Ectodermal cell (in vitro differentiated cells): Measurements from ENCODE around the gene ITPRIP.

Experiments
- H3K27ac ChIP-seq: 2 replicates; pipeline ENCODE4 v1.7.0; 2013; ENCODE audit warnings: mild to moderate bottlenecking, low read depth, low read length; ENCODE audit not compliant: insufficient read depth, poor library complexity, severe bottlenecking
- H3K27me3 ChIP-seq: 2 replicates; pipeline ENCODE4 v1.7.0; 2013; ENCODE audit warnings: mild to moderate bottlenecking, low read length; ENCODE audit not compliant: insufficient read depth, control insufficient read depth, poor library complexity, severe bottlenecking
- H3K36me3 ChIP-seq: one replicate; pipeline ENCODE4 v1.7.0; 2013; ENCODE audit warnings: low read length; ENCODE audit not compliant: control insufficient read depth, insufficient read depth
- H3K4me1 ChIP-seq: one replicate; pipeline ENCODE4 v1.7.0; 2013; ENCODE audit warnings: low read length; ENCODE audit not compliant: control insufficient read depth, insufficient read depth
- H3K4me3 ChIP-seq: 2 replicates; pipeline ENCODE4 v1.7.0; 2013; ENCODE audit warnings: low read depth, low read length, control low read depth; ENCODE audit not compliant: insufficient read depth
- H3K9me3 ChIP-seq: 2 replicates; pipeline ENCODE4 v1.7.0; 2013; ENCODE audit warnings: mild to moderate bottlenecking, low read length, moderate library complexity; ENCODE audit not compliant: control insufficient read depth
- WGBS, 2 experiments: methylation state at CpG; one replicate each; pipeline ENCODE4 v1.1.7; 2013; ENCODE audit warnings: missing lambda C conversion rate in 2 of 2; 5-methylcytosine and 5-hydroxymethylcytosine counted together

The ITPRIP gene

GRCh38 chr10:104342941-104343411 lies 4.7 kb upstream of the ITPRIP start:
- Histone ChIP-seq H3K27ac (no peak overlapping the region), H3K9me3 (no peaks in the 10 kb centered on the region), H3K4me1 (no peaks in the 10 kb centered on the region), H3K27me3 (peaks cover 23% of the 10 kb centered on the region), H3K4me3 (no peak overlapping the region), H3K36me3 (no peaks in the 10 kb centered on the region)
- 66% methylated on average over 3 of the region's 3 CpGs for WGBS, 2 experiments

- peaks cover 38% of the 10 kb centered on the region for H3K27me3 ChIP-seq
- H3K4me3 ChIP-seq: no peak overlapping the region
- no peaks in the 10 kb centered on the region for H3K36me3 ChIP-seq
- no peaks in the 10 kb centered on the region for H3K9me3 ChIP-seq
- peaks cover 3% of the 10 kb centered on the region for H3K4me1 ChIP-seq
- no peak overlapping the region for H3K27ac ChIP-seq
- WGBS, 2 experiments: 78 to 94% methylated on average over 4 of the region's 4 CpGs
These were observed 2.4 kb upstream of the ITPRIP start for GRCh38 chr10:104340641-104341040.

- peaks cover 41% of the 10 kb centered on the region for H3K27me3 ChIP-seq
- no peaks in the 10 kb centered on the region for H3K9me3 ChIP-seq
- no peak overlapping the region for H3K4me3 ChIP-seq
- H3K36me3 ChIP-seq: no peaks in the 10 kb centered on the region
- H3K4me1 ChIP-seq: peaks cover 3% of the 10 kb centered on the region
- no peak overlapping the region for H3K27ac ChIP-seq
- 77 to 78% methylated on average over 4 of the region's 4 CpGs for WGBS, 2 experiments
These were observed 1.9 kb upstream of the ITPRIP start for GRCh38 chr10:104340111-104340526.

- peaks cover 46% of the 10 kb centered on the region for H3K27me3 ChIP-seq
- H3K9me3 ChIP-seq: no peaks in the 10 kb centered on the region
- peak overlapping the region; percentile 84 for H3K4me3 ChIP-seq
- H3K36me3 ChIP-seq: no peaks in the 10 kb centered on the region
- H3K27ac ChIP-seq: no peak overlapping the region
- H3K4me1 ChIP-seq: peaks cover 3% of the 10 kb centered on the region
- WGBS, 2 experiments: 77 to 83% methylated on average over 10 to 11 of the region's 11 CpGs
These were observed 1.3 kb upstream of the ITPRIP start for GRCh38 chr10:104339469-104340110.

- peak overlapping the region; percentile 56 for H3K27ac ChIP-seq
- WGBS, 2 experiments: 1 to 2% methylated on average over 19 to 21 of the region's 23 CpGs
- H3K9me3 ChIP-seq: no peaks in the 10 kb centered on the region
These were observed 712 bp downstream of the ITPRIP start for GRCh38 chr10:104337521-104337984.

GRCh38 chr10:104336821-104337467 lies 1.3 kb downstream of the ITPRIP start:
- no peaks in the 10 kb centered on the region for H3K9me3 ChIP-seq
- peak overlapping the region; percentile 84 for H3K4me3 ChIP-seq
- H3K36me3 ChIP-seq: no peaks in the 10 kb centered on the region
- H3K4me1 ChIP-seq: peaks cover 16% of the 10 kb centered on the region
- 11 to 16% methylated on average over 12 of the region's 12 CpGs for WGBS, 2 experiments
- peaks cover 60% of the 10 kb centered on the region for H3K27me3 ChIP-seq
- H3K27ac ChIP-seq: no peak overlapping the region

More at GRCh38 chr10:104337521-104337984, 712 bp downstream of the ITPRIP start:
- no peaks in the 10 kb centered on the region for H3K36me3 ChIP-seq
- peak overlapping the region; percentile 84 for H3K4me3 ChIP-seq
- peaks cover 15% of the 10 kb centered on the region for H3K4me1 ChIP-seq
- peaks cover 54% of the 10 kb centered on the region for H3K27me3 ChIP-seq

- H3K27ac ChIP-seq: no peak overlapping the region
- no peaks in the 10 kb centered on the region for H3K9me3 ChIP-seq
- WGBS, 2 experiments: 93 to 94% methylated on average over 13 of the region's 13 CpGs
- peaks cover 29% of the 10 kb centered on the region for H3K4me1 ChIP-seq
- H3K27me3 ChIP-seq: peaks cover 71% of the 10 kb centered on the region
- H3K36me3 ChIP-seq: no peaks in the 10 kb centered on the region
- H3K4me3 ChIP-seq: no peak overlapping the region
These were observed 3.2 kb downstream of the ITPRIP start for GRCh38 chr10:104334965-104335650.

GRCh38 chr10:104334561-104334960 lies 3.7 kb downstream of the ITPRIP start:
- Histone ChIP-seq H3K36me3 (no peaks in the 10 kb centered on the region), H3K27ac (no peak overlapping the region), H3K9me3 (no peaks in the 10 kb centered on the region), H3K4me1 (peaks cover 34% of the 10 kb centered on the region), H3K27me3 (peaks cover 71% of the 10 kb centered on the region), H3K4me3 (no peak overlapping the region)
- 92 to 96% methylated on average over 6 of the region's 6 CpGs for WGBS, 2 experiments

- Histone ChIP-seq H3K9me3 (no peaks in the 10 kb centered on the region), H3K4me1 (peaks cover 41% of the 10 kb centered on the region), H3K36me3 (no peaks in the 10 kb centered on the region), H3K4me3 (no peak overlapping the region), H3K27ac (no peak overlapping the region), H3K27me3 (peaks cover 68% of the 10 kb centered on the region)
- 79 to 80% methylated on average over 15 of the region's 15 CpGs for WGBS, 2 experiments
These were observed 4.4 kb downstream of the ITPRIP start for GRCh38 chr10:104333728-104334373.
